NT2/D1 (cell line): ENCODE measurements around the gene MACF1.

Source experiments
- SUZ12 ChIP-seq: IDR thresholded peaks from 2 replicates; pipeline ENCODE4 v1.6.1; 2011; ENCODE audit not compliant: insufficient read length, insufficient read depth; ENCODE audit errors: extremely low read depth
- YY1 ChIP-seq: IDR thresholded peaks from 2 replicates; pipeline ENCODE4 v1.6.1; 2011; ENCODE audit not compliant: insufficient read length, insufficient read depth
- ZNF274 ChIP-seq: IDR thresholded peaks from 2 replicates; pipeline ENCODE4 v1.6.1; 2011; ENCODE audit warnings: mild to moderate bottlenecking, low read depth, low read length

DNA sequence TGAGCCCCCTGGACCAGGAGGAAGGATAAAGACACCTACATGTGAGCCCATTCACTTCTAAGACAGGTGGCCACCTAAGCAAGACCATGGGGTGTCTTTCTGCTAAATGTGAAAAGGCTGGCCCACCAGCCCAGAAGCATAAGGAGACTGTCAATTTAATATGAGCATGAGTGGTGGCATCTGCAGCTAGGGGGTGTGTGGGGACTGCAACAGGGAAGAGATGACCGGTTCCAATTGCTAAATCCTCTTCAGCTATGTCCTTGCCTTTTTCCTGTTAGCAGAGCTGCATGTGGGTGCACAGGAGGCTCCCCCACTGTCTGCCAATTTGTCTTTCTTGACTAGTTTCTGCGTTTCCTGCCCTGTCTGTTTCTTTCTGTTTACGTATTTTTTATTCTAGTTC, 264.7 kb downstream of the MACF1 start:
- no peak for TF ChIP-seq YY1
- no peak for TF ChIP-seq SUZ12
- TF ChIP-seq ZNF274 = no peak
